Stimulated activated CD8-positive, alpha-beta memory T cell treated with anti-CD3 and anti-CD28 coated beads, Interleukin-12 subunit alpha, Interleukin-12 subunit beta, amount 100 ng/mL, for 1 hour (primary cell): Measurements from ENCODE around the gene ECI1.

Experiments
- DNase-seq: peaks from one replicate; pipeline ENCODE4 v3.0.0-alpha.2; 2020; ENCODE audit warnings: low read depth

ECI1 gene, protein sequence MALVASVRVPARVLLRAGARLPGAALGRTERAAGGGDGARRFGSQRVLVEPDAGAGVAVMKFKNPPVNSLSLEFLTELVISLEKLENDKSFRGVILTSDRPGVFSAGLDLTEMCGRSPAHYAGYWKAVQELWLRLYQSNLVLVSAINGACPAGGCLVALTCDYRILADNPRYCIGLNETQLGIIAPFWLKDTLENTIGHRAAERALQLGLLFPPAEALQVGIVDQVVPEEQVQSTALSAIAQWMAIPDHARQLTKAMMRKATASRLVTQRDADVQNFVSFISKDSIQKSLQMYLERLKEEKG

DNA sequence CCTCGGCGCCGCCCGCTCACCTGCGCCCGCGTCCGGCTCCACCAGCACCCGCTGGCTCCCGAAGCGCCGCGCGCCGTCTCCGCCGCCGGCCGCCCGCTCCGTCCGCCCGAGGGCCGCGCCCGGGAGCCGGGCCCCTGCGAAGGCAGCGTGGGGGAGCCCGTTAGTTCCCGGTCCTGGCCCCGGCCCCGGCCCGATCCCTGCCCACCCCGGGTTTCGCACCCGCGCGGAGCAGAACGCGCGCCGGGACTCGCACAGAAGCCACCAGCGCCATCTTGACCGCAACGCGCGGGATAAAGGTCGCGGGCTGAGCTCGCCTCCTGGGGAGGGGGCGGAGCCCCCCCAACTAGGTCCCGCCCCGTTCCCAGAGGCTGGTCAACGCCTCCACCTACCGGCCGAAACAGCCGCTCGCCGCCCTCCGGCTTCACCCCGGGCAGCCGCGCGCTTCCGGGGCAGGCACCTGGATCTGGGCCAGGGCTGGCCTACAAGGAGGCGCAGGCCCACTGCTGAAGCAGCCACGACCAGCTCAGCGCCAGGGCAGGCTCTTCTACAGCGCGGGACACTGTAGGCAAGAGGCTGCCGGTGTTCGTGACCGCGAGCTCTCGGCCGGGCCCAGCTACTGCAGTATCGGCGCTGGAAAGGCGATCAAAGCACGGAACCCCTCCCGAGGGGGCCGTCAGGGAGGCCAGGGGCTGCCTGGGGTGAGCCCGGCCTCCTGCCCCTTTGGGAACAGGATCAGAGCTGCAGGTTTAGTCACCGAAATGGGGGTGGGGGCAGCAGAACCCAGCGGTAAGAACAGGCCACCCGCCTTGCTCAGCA lies at the start of gene ECI1:
Gene ECI1 (minus strand): TSS at position 292 of the 816 bp plus-strand sequence. CDS start 21 bp downstream, at position 271.
- peak; percentile 57 for DNase-seq

DNA sequence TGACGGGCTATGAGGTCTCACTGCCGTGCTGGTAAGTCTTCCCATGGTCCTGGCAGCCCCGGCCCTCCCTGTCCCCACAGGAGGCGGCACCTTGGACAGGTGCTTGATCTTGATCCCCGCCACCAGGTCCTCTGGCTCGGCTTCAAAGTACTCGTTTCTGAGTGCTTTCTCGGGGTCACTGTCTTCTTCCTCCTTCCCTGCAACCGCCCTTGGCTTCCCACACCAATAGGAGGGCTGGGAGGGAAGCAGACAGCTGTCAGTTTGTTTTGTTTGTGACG lies 48.5 kb upstream of the ECI1 start:
- DNase-seq: no peak

DNA sequence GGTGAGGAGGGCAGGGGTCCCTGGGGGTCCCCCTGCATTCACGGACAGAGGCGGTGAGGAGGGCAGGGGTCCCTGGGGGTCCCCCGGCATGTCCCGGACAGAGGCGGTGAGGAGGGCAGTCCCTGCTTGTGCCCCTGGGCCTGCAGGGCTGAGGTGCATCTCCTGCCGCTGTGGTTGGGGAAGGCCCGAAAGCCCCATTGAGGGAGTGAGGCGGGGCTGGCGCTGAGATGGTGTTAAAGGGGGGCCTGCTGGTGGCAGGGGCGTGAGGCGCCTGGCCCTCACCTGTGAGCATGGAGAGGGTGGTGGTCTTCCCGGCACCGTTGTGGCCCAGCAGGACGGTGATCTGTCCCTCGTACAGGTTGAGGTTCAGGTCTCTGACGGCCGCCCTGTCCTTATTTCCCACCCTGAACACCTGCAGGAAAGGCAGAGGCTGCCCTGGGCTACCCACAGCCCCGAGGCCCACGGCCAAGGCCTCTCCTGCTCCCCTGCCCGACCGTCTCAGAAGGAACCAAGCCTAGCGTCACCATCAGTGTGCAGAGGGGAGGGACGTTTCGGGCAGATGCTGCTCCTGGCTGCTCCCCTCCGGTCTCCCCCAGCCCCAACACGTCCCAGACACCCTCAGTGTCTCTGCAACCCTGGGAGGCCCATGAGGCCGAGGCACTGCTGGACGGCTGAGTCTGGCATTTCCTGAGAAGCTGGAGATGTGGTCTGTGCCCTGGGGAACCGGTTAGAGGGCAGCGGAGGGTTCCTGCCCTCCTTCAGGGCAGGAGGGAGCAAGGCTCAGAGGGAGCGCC lies 47.9 kb upstream of the ECI1 start:
- no peak for DNase-seq

DNA sequence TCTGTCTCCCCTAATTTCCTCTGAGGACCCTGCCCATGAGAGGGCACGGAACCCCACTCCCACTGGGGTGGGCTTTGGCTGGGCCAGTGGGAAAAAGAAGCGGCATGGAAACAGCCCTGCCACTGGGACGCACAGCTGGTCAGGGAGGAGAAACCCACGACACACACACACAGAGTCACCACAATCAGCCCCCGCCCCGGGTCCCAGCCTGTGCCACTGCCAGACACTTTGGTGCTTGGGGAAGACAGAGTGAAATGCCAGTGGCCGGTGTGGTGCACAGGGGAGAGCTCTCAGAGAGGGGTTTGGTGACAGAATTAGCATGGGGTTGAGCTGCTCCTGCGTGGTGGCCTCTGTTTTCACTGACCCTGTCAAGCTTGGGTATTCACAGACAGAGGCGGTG lies 47.2 kb upstream of the ECI1 start:
- no peak for DNase-seq

DNA sequence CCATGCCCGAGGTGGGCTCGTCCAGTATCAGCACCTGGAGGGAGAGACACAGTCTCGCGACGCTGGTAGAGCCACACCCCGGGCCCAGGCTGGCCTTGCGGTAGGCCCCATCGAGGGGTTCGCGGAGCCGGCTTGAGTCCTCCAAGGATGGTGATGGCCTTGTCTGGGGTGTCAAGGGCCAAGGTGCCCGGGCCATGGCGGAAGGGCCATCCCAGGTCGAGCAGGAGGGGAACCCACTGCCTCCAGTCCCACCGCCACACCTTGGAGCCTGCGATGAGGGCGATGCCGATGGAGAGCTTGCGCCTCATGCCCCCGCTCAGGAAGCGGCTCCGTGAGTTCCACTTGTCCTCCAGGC lies 46.1 kb upstream of the ECI1 start:
- no peak for DNase-seq

DNA sequence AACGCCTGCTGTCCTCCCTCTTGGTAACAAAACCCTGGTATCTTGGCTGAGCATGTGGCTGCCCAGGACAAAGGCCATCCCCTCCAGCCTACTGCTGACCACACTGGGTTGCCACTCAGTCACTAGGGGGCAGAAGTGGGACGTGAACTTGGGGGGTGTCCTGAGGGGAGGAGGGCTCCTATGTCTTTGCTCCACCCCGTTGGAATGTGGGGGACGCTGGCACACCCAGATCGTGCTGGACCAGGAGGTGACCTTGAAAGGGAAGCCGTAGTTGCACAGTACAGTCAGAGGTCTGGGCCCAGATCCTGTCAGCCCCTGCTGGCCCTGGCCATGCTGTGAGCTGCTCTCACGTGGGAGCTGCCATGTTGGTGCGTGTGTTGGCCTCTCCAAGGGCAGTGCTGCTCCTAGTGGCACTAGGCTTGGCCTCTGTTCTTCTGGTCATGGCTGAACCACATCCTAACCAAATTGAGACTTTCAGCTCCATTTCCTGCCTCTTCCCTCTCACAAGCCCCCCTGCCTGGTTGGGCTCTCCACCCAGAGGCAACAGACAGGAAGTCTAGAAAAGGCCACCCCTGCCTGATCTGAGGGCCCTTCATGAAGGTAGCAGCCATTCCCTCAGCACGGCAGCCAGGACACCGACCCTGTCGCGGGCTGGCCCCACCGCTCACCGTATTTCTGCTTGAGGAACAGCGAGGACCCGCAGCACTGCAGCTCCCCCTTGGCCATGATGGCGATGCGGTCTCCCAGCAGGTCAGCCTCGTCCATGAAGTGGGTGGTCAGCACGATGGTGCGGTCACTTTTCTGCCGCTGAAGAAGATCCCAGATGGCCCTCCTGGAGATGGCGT lies 45.5 kb upstream of the ECI1 start:
- DNase-seq: no peak

DNA sequence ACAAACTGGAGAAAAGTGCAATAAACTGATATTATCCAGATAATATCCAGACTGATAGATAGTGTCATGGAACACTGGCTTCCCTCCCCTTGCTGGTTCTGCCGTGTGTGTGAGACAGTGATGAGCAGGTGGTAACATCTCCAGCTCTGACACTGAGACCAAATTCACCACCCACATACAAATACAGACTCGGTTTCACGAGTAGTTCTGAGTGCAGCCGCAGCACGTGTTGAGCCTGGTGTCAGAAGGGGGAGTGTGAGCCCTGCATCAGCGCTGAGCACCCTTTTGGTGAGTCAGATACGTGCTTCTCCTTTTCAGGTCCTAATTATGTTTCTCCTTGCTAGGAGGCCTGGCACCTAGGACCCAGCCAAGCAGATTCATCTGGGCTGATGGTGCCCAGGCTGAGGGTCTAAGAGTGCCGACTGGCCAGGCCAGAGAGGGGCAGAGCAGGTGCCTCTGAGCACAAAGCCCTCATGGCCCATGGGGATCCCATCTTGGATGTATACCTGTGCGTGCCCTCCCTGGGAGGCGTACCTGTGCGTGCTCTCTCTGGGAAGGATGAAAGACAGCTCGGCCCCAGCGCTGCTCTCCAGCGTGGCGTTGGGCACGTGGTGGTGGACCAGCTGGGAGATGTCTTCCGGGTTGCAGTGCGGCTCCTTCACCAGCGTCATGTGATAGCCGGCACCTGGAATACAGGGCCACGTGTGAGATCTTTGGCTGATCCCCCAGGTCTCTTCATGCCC lies 43.8 kb upstream of the ECI1 start:
- DNase-seq: no peak

DNA sequence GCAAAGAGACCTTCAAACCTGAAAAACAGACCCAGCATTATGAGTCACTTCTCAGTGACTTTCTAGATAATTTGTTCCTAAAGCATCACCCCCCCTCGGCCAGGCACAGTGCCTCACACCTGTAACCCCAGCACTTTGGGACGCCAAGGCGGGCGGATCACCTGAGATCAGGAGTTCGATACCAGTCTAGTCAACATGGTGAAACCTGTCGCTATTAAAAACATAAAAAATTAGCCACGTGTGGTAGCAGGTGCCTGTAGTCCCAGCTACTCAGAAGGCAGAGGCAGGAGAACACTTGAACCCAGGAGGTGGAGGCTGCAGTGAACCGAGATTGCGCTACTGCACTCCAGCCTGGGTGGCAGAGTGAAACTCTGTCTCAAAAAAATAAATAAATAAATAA lies 40.8 kb upstream of the ECI1 start:
- no peak for DNase-seq

DNA sequence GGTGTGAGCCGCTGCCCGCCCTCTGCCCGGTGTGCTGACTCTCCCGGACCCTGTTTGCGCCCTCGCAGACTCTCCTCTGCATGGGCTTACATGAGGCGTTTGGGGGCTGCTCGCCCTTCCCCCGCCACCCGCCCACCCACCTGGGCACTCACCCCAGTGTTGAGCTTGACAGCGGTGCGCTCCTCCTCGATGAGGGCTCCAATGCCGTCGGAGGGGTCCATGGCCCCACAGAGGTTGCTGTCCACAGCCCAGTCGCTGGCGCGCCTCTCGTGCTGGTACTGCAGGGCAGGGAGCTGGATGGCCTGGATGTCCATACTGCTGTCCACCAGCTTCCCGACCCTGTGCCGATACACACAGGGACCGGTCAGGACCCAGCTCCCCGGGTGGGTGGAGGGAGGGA lies 37.9 kb upstream of the ECI1 start:
- no peak for DNase-seq

DNA sequence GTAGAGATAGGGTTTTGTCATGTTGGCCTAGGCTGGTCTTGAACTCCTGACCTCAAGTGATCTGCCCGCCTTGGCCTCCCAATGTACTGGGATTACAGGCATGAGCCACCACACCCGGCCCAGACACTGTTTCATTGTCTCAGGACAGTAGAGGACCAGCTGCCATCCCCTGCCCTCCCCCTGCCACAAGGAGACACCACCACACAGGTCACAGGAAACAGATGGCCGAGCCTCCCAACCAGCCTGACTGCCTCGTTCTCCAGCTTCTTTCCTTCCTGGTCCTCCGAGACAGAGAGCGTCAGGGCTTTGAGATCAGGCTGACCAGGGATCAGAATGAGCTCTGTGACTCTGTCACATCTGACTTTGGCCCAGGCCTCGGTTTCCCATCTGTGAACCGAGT lies 37.3 kb upstream of the ECI1 start:
- DNase-seq: no peak

DNA sequence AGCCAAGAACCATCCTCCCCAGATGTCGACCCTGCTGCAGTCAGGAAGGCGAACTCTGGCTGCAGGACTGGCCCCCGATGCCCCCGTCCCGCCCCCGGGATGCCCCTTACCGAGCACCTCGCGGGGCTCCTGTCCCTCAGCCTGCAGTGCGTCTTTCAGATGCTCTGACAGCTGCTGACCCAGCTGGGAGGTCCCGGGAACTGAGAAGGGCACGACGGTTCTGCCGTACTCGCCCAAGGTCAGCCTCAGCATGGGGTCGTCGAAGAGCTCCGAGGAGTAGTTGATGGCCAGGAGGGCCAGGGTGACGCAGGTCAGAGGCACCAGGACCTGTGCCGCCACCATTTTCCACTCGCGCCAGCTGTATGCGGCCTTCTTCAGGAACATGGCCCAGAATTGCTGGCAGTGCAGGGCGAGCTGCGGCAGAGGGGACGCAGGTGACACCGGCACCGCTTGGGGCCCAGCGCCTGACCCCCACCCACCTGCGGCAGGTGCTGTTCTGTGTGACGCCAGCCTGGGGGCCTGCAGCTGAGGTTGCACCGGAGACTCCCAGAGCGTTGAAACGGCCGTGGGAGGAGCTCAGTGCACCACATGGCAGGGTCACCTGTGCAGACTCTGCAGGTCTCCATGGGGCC lies 36.6 kb upstream of the ECI1 start:
- no peak for DNase-seq

DNA sequence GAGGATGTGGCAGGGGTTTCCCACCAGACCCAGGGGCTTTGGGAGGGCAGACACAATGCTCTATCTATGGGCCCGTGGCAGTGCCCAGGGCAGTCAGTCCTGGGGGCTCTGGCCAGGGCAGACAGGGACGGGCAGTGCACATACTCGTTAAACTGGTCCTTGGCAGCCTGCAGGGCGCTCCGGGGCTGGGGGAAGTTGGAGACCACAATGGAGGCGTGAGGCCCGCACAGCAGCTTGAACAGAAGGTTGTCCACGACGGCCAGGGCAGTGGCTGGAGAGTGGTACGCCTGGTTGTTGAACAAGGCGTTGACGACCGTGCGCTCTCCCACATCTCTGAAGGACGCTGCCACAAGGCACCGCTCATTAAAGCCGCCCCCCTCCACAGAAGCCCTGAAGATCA lies 35.2 kb upstream of the ECI1 start:
- DNase-seq: no peak

DNA sequence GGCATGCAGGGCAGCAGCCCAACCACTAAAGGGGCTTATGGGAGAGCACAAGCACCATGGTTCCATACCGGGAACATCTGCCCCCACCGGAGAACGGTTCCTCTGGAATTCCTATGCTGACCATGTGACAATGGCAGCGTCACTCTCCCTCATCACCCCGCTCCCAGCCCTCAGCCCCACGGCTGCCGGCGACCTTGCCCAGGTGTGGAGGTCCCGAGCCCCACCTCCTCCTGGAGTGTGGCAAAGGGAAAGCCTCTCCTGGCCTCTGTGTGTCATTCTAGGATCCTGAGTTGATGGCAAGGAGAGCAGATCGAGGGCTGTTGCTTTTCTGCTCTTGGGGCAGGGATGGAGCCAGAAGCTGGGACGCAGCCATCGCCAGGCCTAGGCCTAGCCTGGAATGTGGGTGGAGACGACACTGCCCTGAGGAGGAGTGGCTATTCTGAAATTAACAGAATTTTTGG lies 34.4 kb upstream of the ECI1 start:
- DNase-seq: no peak

DNA sequence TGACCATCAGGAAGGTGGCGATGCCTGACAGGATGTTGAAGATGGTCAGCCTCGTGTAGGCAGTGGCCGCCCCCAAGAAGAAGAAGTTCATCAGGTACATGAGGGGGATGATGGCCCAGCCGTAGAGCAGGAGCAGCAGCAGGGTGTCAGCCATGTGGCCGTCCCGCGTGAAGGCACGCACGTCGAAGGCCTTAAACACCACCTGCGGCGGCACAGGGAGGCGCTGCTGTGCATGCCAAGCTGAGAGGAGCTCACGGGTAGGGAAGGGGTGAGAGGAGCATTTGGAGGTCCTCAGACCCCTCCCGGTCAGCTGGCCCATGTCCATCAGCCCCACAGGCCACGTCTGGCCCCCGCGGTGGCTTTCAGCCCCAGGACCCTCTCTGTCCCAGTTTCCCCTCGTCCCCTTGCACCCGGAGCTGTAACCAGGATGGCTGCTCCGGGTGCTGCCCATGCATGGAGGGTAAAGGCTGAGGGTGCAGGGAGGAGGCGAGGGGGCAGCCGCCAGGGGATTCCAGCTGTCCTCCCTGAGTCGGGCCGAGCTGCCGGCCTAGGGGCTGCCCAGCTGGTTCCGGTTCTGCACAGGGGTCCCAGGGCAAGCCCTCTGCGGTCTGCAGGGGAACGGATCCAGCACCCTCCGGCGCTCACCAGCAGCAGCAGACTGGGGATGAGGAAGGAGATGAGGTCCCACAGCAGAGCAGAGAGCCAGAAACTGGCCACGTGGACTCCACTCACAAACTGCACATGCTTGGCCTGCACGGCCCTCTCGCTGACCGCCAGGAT lies 33.6 kb upstream of the ECI1 start:
- DNase-seq: no peak

DNA sequence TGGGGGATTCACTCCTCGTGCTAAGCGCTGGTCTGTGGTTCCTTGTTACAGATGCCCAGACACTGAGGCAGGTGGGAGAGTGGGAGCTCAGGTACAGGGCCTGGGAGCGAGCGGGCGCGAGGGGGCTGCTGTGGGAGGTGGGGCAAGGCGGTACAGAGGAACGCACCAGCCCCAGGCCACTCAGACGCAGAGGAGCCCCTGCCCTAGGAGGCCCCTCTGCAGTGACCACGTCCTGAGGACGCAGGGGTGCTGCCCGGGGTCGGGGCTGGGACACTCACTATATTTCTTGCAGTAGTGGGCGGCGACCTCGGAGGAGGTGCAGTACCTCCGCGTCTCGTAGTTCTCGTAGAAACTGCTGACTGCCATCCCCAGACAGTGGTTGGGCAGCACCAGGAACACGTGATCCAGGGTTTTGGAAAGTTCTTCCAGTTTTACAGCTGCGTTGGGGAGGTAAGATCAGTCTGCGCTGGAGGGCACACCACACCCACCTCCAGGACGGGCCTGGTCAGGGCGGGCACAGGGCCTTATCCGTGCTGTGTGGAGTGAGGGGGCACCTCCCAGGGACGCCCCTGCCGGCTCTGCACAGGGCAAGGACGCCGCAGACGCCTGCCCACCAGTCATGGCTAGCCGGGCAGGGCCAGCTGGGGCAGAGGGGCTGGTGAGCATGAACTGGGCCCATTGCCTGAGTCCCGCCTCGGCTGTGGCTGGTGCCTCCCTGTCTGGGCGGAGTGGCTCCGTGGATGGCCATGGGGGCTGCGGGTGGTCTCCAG lies 32.8 kb upstream of the ECI1 start:
- no peak for DNase-seq

DNA sequence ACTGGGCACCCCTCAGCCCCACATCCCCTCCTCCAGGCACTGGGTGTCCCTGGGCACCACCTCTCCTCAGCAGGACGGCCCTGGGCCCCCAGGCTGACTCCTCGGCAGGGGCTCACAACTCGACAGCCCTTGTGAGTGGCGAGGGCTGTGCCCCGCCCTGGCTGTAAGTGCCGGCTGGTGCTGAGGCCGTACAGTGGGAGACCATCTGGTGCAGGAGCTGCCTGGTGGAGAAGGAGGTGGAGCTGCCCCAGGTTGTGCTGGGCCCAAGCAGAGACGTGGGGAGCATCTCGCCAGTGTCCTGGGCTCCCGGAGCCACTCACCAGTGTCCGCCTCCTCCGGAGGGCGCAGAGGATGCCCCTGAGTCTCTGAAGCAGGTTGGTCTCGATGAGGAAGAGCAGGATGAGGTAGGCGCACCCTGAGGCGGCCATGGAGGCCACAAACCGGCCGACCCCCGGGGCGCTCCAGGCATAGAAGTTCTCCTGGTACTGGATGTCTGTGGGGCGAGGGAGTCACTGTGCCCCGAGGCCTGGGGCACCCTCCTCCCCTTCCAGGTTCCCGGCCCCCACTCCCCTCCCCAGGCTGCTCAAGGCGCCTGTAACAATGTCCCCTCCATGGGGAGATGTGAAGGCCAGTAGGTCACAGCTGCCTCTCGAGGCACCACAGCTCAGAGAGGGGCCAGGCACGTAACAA lies 31.6 kb upstream of the ECI1 start:
- no peak for DNase-seq

DNA sequence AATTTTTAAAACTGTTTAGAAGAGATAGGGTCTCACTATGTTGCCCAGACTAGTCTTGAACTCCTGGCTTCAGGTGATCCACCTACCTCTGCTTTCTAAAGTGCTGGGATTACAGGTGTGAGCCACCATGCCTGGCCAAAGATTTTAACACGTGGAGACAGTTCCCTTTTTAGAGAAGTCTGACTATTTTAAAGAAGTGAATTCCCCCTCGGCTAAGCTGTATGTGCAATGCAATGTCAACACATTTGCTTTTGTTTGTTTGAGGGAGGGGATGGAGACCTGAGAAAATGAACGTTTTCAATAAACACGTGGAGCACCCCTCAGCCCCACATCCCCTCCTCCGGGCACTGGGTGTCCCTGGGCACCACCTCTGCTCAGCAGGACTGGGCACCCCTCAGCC lies 30.9 kb upstream of the ECI1 start:
- no peak for DNase-seq

DNA sequence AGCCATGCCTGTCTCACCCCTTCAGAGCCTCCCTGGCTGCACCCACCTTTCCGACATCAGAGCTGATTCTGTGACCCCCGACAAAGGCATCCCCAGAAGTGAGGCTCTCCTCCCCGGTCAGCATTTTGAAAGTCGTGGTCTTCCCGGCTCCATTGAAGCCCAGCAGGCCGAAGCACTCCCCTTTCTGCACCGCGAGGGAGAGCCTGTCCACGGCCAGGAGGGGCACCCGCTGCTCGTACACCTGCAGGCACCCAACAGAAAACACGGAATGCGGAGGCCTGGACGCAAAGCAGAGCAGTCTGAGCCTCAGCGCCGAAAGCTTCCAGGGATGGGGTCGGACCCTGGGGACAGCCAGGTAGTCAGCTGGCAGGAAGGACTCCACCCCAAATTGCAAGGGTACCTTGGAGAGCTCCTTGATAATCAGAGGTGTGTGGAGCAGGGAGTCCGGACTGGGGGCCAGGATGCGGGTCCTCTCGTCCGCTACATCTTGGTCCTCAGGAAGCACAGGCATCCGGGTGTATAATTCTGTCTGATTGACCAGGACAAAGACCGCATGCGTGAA lies 29.7 kb upstream of the ECI1 start:
- no peak for DNase-seq
